NOMO-1 treated with dmso at 0.1 percent for 144 hours (cell line): Measurements from ENCODE around the gene GPN3.
"Not testable (repeated sequence)": the region's sequence is repeated elsewhere in the genome, so short reads cannot be mapped to it uniquely, and the experiment has no call there.

Experiments
- DNase-seq: peaks from one replicate; lab custom pipeline; 2025; ENCODE audit not compliant: unreplicated experiment; lab: John Stamatoyannopoulos, UW

Gene GPN3

GRCh38 chr12:110449799-110450497 lies 18.1 kb downstream of the GPN3 start, which contains the start of gene ARPC3:
ARPC3 (minus strand) TSS chr12:110450337; CDS start chr12:110450260, 77 bp downstream.
- DNase-seq, result peak; percentile 97

GRCh38 chr12:110444455-110444854 lies 23.6 kb downstream of the GPN3 start:
- no peak for DNase-seq

GRCh38 chr12:110436231-110436630 lies 31.8 kb downstream of the GPN3 start:
- no peak for DNase-seq

- DNase-seq, result no peak
These were observed 36.0 kb downstream of the GPN3 start for GRCh38 chr12:110431957-110432587.

GRCh38 chr12:110429676-110430075 lies 38.4 kb downstream of the GPN3 start:
- DNase-seq, result not testable (repeated sequence)

- DNase-seq, result no peak
These were observed 41.7 kb downstream of the GPN3 start for GRCh38 chr12:110426406-110426805.

GRCh38 chr12:110424237-110424636 lies 43.8 kb downstream of the GPN3 start:
- DNase-seq, result no peak

GRCh38 chr12:110421701-110422100 lies 46.4 kb downstream of the GPN3 start:
- no peak for DNase-seq

- no peak for DNase-seq
These were observed 46.8 kb downstream of the GPN3 start for GRCh38 chr12:110421159-110421661.

GRCh38 chr12:110420644-110421043 lies 47.4 kb downstream of the GPN3 start:
- DNase-seq, result not testable (repeated sequence)

GRCh38 chr12:110417113-110417512 lies 50.9 kb downstream of the GPN3 start:
- DNase-seq, result peak; percentile 35

- DNase-seq, result not testable (repeated sequence)
These were observed 58.0 kb downstream of the GPN3 start for GRCh38 chr12:110410086-110410485.

GRCh38 chr12:110405126-110405662 lies 62.9 kb downstream of the GPN3 start:
- DNase-seq, result not testable (repeated sequence)

GRCh38 chr12:110403976-110404682 lies 63.9 kb downstream of the GPN3 start:
- no peak for DNase-seq

GRCh38 chr12:110403146-110403975 lies 64.7 kb downstream of the GPN3 start, which contains the start of gene ANAPC7:
ANAPC7 (minus strand) TSS chr12:110403708; CDS start chr12:110403627, 81 bp downstream.
- DNase-seq, result peak; percentile 53
